Activated T-helper 9 cell treated with anti-CD3 and anti-CD28 coated beads, Interleukin-2, amount 50 U/mL, for 16 hours (primary cell): Measurements from ENCODE around the gene SOHLH1.

ENCODE experiments used
- DNase-seq: peaks from one replicate; pipeline ENCODE4 v3.0.0-alpha.2; 2020; ENCODE audit warnings: low read depth

The SOHLH1 gene

DNA sequence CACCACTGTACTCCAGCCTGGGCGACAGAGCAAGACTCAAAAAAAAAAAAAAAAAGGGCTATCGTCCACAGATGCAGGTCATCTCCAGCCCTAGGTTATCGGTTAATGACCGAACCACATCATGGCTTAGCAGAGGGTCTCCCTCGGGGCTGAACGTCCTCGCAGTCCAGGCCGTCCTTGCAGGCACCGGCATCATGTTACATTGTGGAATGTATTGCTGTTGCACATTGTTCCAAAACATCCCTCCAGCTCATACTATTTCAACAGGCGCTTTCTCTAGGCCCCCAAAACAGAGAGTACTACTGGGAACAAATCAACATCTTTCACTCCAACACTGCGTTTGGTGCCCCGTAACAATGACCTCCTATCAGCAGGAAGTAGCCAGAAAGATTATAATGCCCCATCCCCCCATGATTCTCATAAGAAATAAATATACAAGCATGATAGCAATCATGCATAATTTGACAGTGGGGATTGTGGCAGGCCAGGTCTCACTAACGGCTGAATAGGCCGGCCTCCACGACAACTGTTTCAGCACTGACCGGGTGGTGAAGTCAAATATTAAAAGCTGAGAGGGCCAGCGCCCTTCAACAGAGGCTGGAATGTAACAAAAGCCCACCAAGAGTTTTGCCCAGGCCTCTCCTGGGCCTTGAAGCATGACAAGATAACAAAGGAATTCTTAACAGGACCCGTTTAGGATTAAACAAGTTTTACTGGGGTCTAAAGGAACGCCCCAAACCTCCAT is 37.3 kb downstream of the SOHLH1 start:
- DNase-seq, result no peak

DNA sequence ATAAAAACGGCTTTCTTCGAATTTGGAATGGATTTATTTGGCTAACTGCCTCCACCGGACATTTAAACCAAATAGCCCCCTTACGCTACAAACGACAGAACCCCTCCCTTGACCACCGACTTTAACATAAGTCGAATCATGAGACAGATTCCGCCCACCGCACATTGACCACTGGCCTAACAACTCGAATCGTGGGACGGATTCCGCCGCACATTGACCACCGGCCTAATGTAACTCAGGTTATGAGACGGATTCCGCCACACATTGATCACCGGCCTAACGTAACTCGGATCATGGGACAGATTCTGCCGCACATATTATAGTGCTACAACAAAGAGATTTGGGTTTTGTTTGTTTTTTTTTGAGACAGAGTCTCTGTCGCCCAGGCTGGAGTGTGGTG is 38.9 kb downstream of the SOHLH1 start:
- DNase-seq, result no peak

DNA sequence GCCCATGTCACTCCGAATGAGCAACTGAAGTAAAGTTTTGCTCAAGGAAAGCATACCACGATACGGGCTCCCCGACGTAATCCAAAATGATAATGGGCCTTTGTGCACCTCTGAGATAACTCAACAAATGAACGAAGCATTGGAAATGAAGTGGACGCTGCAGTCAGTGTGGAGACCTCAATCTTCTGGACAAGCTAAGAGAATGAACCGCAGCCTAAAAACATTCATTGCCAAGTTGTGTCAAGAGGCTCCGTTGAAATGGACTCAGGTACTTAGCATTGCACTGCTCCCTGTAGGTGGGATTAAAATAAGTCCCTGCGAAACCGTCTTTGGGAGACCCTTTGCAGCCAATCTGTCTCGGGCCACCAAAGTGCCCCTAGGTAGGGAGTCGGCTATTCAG is 40.0 kb downstream of the SOHLH1 start:
- no peak for DNase-seq

DNA sequence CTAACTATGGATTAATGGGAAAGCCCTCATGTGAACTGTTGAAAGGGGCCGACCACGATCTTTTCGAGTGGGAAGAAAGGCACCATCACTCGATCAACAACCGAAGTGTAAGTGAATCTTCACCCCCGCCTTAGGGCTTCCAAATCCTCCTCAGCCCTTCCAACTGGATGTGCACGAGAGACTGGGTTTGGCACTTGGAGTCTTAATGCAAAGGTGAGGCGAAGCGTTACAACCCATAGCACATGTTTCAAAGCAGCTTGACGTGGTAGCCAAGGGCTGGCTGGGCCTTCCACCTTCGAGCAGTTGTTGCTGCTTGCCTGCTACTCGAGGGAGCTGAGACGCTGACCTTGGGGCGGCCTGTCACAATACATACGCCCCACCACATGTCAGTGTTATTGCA is 41.9 kb downstream of the SOHLH1 start:
- DNase-seq, result no peak

DNA sequence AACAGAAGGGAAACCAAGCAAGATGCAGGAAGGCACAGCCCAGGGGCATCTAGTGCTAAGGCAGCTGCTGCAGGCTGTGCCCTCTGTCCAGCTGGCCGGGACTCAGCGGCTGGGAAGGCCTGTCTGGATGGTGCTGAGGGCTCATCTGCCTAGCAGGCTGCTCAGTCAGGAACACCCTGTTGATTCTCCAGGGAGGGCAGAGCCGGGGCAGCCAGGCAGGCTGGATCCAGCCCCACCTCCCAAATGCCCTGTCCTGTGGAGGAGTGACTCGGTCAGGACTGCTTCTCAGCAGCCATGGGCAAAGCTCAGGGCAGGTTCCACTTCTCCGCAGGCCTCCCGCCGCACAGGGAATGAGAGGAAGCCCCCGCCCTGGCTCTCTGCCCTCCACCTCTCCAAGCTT is 44.0 kb downstream of the SOHLH1 start:
- no peak for DNase-seq

DNA sequence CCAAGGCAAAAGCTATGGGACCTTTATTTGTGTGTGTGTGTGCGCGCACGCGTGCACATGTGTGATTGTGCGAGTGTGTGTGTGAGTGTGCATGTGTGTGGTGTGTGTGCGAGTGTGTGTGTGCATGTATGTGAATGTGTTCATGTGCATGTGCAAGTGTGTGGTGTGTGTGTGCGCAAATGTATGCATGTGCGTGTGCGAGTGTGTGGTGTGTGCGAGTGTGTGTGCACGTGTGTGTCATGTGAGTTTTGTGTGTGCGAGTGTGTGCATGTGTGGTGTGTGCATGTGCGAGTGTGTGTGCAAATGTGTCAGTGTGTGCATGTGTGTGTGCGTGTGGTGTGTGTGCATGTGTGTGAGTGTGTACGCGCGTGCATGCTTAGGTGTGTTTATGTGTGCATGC is 48.9 kb downstream of the SOHLH1 start:
- DNase-seq, result no peak

DNA sequence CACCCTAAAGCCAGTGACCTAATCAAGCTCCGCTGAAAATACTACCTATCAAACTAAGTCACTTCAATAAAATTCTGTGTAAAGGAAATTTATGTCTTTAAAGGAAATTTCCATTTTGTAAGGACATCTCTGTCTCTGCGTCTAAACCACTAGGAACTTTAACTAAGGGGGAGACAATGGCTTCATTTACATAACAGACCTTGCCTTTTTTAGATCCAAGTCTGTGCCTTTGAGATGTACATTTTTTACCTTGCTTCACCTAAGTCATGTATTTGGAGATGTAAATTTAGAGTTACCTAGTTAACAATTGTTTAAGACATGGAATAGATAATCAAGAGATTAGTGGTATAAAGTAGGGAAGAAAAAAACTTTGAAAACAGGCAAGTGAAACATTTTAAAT is 49.8 kb downstream of the SOHLH1 start:
- no peak for DNase-seq

DNA sequence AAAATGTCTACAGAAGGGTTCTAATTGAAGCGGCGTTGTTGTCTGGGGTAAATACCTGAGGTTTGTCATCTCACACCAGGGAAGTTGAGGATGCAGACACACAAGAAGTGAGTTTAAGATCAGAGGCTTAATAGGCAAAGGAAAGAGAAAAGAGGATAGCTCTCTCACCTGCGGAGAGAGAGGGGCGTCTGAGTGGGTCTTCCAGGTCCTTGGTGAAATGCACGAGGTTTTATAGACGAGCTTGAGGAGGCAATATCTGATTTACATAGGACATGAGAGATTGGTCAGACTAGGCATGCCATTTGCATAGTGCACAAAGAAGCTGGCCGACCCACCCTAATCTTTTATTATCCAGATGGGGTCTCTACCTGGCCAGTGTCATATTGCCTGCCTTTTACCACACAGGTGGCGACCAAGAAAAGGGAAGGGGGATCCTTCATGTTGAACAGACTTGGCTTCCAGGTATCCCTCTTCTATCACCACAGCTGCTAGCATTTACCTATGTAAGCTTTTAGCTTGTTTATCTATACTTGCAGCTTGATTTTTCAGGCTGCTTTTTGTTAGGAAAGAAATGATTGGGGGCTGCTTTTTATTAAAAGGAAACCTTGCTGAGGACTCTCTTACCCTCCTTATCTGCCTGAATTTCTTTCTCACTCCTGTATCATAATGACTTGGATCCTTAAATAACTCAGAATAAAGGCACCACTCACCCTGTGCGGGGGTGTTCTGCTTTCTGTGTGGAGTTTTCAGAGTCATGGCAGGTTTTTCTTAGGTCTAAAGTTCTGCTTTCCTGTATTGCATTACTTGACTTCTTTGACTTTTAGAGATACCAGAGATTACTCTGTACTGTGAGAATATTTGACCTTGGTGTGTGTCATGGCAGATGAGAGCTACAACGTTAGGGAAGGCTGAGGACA is 50.5 kb downstream of the SOHLH1 start:
- DNase-seq, result no peak

DNA sequence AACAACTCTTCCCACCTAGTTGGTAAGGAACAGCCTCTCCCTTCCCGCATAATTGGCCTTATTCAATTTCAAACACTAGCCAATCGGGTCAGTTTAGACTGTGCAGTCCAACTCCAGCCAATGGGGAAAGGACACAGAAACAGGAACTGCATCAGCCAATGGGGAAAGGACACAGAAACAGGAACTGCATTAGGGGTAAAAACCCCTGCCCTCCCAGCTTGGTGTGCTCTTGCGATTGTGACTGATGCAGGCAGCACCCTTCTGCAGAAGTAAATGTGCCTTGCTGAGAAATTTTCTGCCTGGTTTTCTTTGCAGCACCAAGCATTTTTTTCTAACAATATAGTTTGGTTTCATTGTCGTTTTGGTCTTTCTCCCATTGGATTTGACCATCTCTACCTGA is 51.4 kb downstream of the SOHLH1 start:
- DNase-seq, result no peak

DNA sequence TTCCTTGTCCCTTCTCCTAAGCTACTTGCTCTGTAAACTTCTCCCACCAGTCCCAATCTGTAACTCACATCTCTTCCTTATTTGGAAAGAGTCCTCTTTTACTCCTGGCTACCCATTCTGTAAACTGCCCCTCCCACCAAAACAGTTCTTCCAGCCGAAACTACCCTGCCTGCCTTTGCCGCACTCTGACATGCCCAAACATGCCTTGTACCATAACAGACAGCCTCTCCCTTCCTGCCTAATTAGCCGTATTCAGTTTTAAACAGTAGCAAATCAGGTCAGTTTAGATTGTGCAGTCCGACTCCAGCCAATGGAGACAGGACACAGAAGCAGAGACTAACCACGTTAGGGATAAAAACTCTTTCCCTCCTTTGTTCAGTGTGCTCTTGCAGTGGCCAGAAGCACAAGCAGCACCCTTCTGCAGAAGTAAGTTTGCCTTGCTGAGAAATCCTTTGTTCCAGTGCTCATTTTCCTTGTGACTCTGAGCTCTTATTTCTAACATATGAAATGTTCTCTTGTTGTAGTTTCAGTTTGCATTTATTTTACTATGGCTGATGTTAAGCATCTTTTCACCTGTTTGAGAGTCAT is 54.6 kb downstream of the SOHLH1 start:
- DNase-seq, result no peak
